ENCODE measurements around the gene NUAK2.
A peak's percentile ranks its signal among the peaks of the same experiment; 100 is the strongest.

Gene NUAK2

DNA sequence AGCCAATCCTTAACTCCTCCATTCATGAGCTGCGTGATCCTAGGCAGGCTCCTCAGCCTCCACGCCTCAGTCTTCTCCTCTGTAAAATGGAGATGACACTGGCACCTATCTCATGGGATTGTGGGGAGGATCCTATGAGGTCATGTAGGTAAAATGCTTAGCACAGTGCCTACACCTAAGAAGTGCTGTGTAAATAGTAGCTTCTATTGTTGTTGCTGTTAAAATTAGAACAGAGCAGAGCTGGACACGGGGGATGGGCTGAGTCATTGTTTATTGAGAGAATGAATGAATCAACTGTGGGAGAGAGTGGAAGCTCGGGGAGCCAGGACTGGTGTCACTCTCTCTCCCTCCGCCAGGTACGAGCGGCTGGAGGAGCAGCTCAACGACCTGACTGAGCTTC is 50.8 kb downstream of the NUAK2 start:
- DNase-seq, result peak; percentile 50 to 56

DNA sequence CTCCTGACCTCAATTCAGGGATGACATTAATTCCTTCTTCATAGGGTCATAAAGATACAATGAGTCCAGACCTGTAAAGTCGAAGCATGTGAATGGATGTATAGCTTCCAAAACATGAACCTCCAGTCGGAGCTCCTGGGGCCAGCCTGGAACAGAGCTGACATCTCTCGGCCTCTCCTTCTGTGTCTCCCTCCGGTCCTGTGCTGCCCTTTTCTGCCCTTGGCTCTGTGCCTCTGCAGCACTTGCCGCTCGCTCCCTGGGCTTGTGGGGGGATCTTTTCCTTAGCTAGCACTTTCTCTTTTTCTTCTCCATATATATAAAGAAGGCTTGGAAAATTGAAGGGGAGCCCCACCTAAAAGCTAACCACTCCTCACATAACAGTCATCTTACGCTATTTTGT is 51.3 kb downstream of the NUAK2 start:
- no peak for DNase-seq

DNA sequence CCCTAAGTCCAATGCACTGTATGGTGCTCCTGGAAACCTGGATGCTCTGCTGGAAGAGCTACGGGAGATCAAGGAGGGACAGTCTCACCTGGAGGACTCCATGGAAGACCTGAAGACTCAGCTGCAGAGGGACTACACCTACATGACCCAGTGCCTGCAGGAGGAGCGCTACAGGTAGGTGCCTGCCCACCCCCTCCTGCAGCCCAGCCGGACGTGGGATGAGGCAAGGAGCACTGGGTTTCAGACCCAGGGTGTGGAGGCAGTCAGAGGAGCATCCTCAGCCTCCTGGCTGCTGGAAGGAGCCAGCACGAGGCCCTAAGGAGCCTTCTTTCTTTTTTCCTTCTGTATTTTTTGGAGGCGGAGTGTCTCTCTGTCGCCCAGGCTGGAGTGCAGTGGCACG is 51.8 kb downstream of the NUAK2 start:
- DNase-seq, result no peak

DNA sequence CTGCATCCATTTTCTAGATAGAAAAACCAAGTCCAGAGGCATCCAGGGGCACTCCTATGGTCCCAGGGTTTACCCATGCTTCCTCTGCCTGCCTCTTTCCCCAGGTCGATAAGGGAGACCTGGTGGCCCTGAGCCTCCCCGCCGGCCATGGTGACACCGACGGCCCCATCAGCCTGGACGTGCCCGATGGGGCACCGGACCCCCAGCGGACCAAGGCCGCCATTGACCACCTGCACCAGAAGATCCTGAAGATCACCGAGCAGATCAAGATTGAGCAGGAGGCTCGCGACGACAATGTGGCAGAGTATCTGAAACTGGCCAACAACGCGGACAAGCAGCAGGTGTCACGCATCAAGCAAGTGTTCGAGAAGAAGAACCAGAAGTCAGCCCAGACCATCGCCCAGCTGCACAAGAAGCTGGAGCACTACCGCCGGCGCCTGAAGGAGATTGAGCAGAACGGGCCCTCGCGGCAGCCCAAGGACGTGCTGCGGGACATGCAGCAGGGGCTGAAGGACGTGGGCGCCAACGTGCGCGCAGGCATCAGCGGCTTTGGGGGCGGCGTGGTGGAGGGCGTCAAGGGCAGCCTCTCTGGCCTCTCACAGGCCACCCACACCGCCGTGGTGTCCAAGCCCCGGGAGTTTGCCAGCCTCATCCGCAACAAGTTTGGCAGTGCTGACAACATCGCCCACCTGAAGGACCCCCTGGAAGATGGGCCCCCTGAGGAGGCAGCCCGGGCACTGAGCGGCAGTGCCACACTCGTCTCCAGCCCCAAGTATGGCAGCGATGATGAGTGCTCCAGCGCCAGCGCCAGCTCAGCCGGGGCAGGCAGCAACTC is 52.5 kb downstream of the NUAK2 start:
- DNase-seq, result no peak

GRCh38 chr1:205267306-205267902 is 54.1 kb downstream of the NUAK2 start:
- DNase-seq, result no peak

GRCh38 chr1:205266611-205267305 is 54.8 kb downstream of the NUAK2 start:
- DNase-seq, result no peak

DNA sequence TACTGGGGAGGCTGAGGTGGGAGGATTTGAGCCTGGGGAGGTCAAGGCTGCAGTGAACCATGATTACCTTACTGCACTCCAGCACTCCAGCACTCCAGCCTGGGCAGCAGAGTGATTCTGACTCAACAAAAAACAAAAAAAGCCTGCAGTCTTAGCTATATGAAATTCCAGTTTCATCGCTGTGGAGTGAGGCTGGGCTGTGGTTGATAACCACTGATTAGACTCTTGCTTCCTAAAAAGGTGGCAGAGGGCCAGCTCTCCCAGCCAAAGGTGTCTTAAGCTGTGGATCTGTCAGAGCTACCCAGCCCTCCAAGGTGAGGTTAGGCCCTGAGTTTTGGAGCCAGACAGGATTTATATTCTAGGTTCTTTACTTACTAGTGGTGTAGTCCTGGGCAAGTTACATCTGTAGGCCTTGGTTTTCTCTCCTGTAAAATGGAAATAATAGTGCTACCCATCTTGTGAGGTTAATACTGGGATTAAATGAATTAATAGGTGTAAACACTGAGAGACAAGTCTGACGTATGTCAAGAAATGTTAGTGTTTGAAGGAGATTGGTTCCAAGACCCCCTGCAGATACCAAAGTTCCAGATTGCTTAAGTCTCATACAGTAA is 57.9 kb downstream of the NUAK2 start:
- no peak for DNase-seq

DNA sequence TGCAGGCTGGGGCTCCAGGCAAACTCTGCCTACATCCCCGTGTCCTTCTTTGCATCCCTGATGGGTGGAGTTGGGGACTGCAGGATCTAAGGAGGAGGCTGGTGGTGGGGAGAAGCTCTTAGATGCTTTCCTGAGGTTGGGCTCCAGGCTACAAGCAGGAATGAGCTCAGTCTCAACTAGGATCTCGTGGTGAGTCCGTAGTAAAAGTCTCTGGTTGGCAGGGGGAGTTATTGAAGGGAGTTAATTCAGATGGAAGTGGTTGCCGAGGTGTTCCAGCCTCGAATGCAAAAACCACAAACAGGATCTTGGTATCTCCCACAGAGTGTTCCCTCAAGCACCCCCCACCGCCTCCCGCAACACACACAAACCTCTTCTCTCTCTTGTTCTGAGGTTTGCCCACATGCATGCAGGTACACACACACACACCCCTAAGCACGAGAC is 58.8 kb downstream of the NUAK2 start:
- no peak for DNase-seq

DNA sequence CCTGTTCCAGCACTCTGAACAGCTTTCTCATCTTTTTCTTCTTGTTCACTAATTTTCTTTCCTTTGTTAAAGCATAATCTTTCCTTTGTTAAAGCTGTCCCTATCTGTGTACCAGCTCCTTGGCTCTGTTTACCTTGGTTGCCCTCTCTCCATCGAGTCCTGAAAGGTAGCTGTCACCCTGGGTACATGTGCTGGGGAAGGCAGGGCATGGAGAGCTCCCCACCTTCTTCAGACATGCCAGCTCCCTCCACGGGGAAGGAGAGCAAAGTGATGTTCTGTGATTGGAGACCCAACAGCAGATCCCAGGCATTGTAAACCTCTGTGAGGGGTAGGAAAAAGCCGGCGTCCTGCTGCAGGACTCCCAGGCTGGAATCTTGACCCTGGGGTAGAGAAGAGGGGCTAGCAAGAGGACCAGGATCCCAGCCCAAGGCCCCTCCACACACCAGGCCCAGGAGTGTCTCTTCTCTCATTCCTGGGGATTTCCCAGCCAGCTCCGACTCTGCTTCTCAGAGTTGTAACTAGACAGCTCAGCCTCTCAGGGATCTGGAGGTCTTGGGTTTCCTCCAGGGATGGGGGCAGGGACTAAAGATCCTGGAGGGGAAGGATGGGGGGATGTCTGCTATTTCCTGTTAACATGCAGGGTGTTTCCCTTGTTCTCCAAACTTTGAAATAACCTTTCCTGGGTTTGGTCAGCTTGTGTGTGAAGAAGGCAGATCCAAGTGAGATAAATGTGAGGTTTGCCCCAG is 59.4 kb downstream of the NUAK2 start:
- no peak for DNase-seq

GRCh38 chr1:205260948-205261732 is 60.4 kb downstream of the NUAK2 start:
- no peak for DNase-seq

GRCh38 chr1:205259998-205260397 is 61.5 kb downstream of the NUAK2 start:
- DNase-seq, result no peak

- DNase-seq, result no peak
Observed at GRCh38 chr1:205259324-205259832, 62.2 kb downstream of the NUAK2 start.

GRCh38 chr1:205258719-205259118 is 62.8 kb downstream of the NUAK2 start:
- DNase-seq, result peak in 1 of 2 experiments; percentile 47

GRCh38 chr1:205258261-205258691 is 63.3 kb downstream of the NUAK2 start:
- DNase-seq, result no peak

GRCh38 chr1:205257735-205258134 is 63.8 kb downstream of the NUAK2 start:
- DNase-seq, result no peak

DNA sequence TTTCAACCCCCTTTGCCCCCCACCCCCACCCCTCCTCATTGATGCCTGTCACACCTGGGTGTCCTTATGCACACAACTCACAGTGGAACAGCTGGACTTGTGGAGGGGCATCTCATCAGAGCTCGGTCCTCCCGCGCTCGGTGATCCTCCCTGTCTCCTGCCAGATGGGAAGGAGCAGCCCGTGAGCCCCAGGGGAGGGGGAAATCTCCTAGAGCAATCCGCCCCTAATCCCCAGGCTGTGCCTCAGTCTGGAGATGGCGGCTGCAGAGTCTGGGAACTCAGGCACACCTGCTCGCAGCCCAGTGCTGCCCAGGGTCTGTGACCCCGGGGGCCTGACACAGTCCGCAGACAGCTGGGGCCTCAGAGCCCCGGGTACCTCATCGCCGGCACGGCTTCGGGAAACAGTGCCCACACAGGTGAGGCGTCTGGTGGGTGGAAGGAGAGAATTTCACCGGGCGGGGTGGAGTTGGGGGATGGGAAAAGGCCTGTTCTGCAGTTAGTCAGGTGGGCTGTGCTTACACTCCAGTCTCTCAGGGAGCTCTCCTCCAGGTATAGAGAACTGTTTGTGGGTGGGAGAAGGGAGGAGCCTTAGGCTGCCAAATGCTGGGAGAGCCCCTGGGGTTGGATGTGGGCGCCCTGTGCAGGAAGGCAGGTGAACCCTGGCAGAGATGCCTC is 64.5 kb downstream of the NUAK2 start:
- no peak for DNase-seq

DNA sequence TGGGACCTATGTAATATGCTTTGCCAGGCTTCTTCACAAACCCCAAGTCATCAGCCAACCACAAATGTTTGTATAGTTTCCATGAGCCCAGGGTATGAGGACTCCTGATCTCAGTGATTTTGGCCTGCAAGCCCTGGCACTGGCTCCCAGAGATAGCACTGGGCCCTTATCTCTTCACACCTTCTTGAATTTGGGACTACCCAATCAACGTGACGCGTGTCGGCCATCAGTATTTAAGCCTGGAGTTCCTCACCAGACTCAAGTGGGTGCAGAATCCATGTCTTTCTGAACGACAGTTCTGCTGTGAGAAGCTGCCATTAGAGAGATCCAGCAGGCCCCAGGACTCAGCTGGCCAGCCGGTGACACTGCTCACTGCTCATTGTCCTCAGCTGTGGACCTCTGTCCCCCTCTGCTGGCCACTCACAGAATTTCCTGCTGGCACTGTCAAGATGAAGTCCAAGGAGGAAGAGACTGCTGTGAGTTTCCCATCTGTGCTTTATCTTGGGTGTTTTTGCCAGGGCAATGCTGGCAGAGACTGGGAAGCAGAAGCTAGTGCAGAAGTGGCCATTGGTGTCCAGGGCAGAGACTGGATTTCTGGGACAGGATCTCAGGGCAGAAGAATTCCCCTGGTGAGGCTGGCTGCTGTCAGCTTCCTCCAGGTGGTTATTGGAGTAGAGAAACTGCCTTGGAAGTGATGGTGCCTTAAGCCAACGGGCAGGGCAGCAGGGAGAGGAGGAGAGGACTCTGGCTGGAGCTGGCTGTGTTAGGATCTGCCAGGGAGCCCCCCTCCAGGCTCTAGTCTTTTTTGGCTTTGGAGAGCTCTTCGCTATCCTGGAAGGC is 65.4 kb downstream of the NUAK2 start:
- DNase-seq, result peak; percentile 68 to 78
